ENCODE measurements around the gene FUT6. TPM values are rescaled to one million over a fixed set of nuclear protein-coding genes. Genes with fewer than 3 reads are reported as not detected.

Gene FUT6
- total and polyA plus RNA-seq, 11 donors, result not detected

GRCh38 chr19:5867201-5868136 lies 28.0 kb upstream of the FUT6 start:
- Histone ChIP-seq H3K36me3 (no peaks in the 10 kb centered on the region), H3K9me3 (no peaks in the 10 kb centered on the region), H3K4me1 (no peaks in the 10 kb centered on the region), H3K27ac (no peak overlapping the region), H3K4me3 (no peak overlapping the region), H3K27me3 (no peaks in the 10 kb centered on the region)
- ATAC-seq (no peak), DNase-seq (no peak)
- 69 to 89% (median 86%) methylated on average over 16 to 31 of the region's 31 CpGs for WGBS, 4 donors
- intact Hi-C loops (cut with DNase I), result no loop called here
- TF ChIP-seq POLR2A (IDR thresholded peaks at IDR 0.05) (no peak), CTCF (IDR thresholded peaks at IDR 0.05) (no peak)

- H3K9me3 ChIP-seq, result no peaks in the 10 kb centered on the region
- H3K36me3 ChIP-seq, result no peaks in the 10 kb centered on the region
- no peak overlapping the region for H3K4me3 ChIP-seq
- ATAC-seq (no peak), DNase-seq (no peak)
- H3K27me3 ChIP-seq, result no peaks in the 10 kb centered on the region
- intact Hi-C loops (cut with DNase I), result no loop called here
- no peak overlapping the region for H3K27ac ChIP-seq
- TF ChIP-seq CTCF (IDR thresholded peaks at IDR 0.05), result no peak
- no peak for TF ChIP-seq POLR2A (IDR thresholded peaks at IDR 0.05)
- WGBS, 4 donors, result 81 to 87% (median 84%) methylated on average over 11 of the region's 11 CpGs
- H3K4me1 ChIP-seq, result no peaks in the 10 kb centered on the region
Observed at GRCh38 chr19:5865772-5866171, 26.3 kb upstream of the FUT6 start.

- Histone ChIP-seq H3K27me3 (no peaks in the 10 kb centered on the region), H3K4me3 (no peak overlapping the region), H3K36me3 (no peaks in the 10 kb centered on the region), H3K27ac (no peak overlapping the region), H3K4me1 (no peaks in the 10 kb centered on the region), H3K9me3 (no peaks in the 10 kb centered on the region)
- DNase-seq, result no peak
- intact Hi-C loops (cut with DNase I), result no loop called here
- WGBS, 4 donors, result 78 to 88% (median 81%) methylated on average over 14 of the region's 14 CpGs
- ATAC-seq, result no peak
- no peak for TF ChIP-seq POLR2A (IDR thresholded peaks at IDR 0.05)
- TF ChIP-seq CTCF (IDR thresholded peaks at IDR 0.05), result peak in 1 of 12 donors; percentile 6
Observed at GRCh38 chr19:5864725-5865486, 25.4 kb upstream of the FUT6 start.
